Astrocyte (in vitro differentiated cells and primary cell): ENCODE results near the gene COA1. TPM values are rescaled to one million over a fixed set of nuclear protein-coding genes. Genes with fewer than 3 reads are reported as not detected.

Experiments used
- DNase-seq: peaks from one replicate; pipeline ENCODE4 v3.0.0-alpha.2; 2010; ENCODE audit warnings: low read depth
- FAIRE-seq: peaks from 2 replicates; lab custom pipeline; 2011; peaks lifted over from hg19 to GRCh38; lab: Jason Lieb, UNC
- H2AFZ ChIP-seq: 2 replicates; pipeline ENCODE4 v1.6.0; 2012; ENCODE audit warnings: low read depth, low read length, inconsistent platforms
- H3K27ac ChIP-seq: 2 replicates; pipeline ENCODE4 v1.5.1; 2011; ENCODE audit warnings: low read depth, low read length, inconsistent platforms
- H3K27me3 ChIP-seq: 2 replicates; pipeline ENCODE4 v1.6.0; 2011; ENCODE audit warnings: low read length, inconsistent platforms; ENCODE audit not compliant: insufficient read depth
- H3K36me3 ChIP-seq: 2 replicates; pipeline ENCODE4 v1.5.1; 2011; ENCODE audit warnings: low read length, inconsistent platforms; ENCODE audit not compliant: insufficient read depth
- H3K4me1 ChIP-seq: 2 replicates; pipeline ENCODE4 v1.5.1; 2011; ENCODE audit warnings: low read length, inconsistent platforms; ENCODE audit not compliant: insufficient read depth
- H3K4me2 ChIP-seq: 2 replicates; pipeline ENCODE4 v1.6.0; 2012; ENCODE audit warnings: low read length, inconsistent platforms
- H3K4me3 ChIP-seq: 2 replicates; pipeline ENCODE4 v1.5.1; 2011; ENCODE audit warnings: low read depth, mild to moderate bottlenecking, low read length, inconsistent platforms; ENCODE audit not compliant: insufficient read depth
- H3K79me2 ChIP-seq: 2 replicates; pipeline ENCODE4 v1.6.0; 2012; ENCODE audit warnings: mild to moderate bottlenecking, low read length, inconsistent platforms; ENCODE audit not compliant: insufficient read depth
- H3K9ac ChIP-seq: 2 replicates; pipeline ENCODE4 v1.6.0; 2012; ENCODE audit warnings: mild to moderate bottlenecking, low read length, inconsistent platforms
- H3K9me3 ChIP-seq: 2 replicates; pipeline ENCODE4 v1.5.1; 2012; ENCODE audit warnings: low read depth, mild to moderate bottlenecking, low read length, inconsistent platforms; ENCODE audit not compliant: insufficient read depth
- H4K20me1 ChIP-seq: 2 replicates; pipeline ENCODE4 v1.6.0; 2012; ENCODE audit warnings: low read length, inconsistent platforms; ENCODE audit not compliant: insufficient read depth
- H3K27ac Mint-ChIP-seq: one replicate; pipeline ENCODE4 v1.8.0; 2021; ENCODE audit warnings: mild to moderate bottlenecking, mixed read lengths; ENCODE audit not compliant: unreplicated experiment
- H3K27me3 Mint-ChIP-seq: one replicate; pipeline ENCODE4 v1.8.0; 2021; ENCODE audit warnings: low read depth, mixed read lengths; ENCODE audit not compliant: unreplicated experiment
- H3K36me3 Mint-ChIP-seq: one replicate; pipeline ENCODE4 v1.8.0; 2021; ENCODE audit warnings: low read depth, mixed read lengths; ENCODE audit not compliant: unreplicated experiment
- H3K4me1 Mint-ChIP-seq: one replicate; pipeline ENCODE4 v1.8.0; 2021; ENCODE audit warnings: low read depth, mixed read lengths; ENCODE audit not compliant: unreplicated experiment
- H3K4me3 Mint-ChIP-seq: one replicate; pipeline ENCODE4 v1.8.0; 2021; ENCODE audit warnings: mild to moderate bottlenecking, moderate library complexity, mixed read lengths; ENCODE audit not compliant: unreplicated experiment
- H3K9me3 Mint-ChIP-seq: one replicate; pipeline ENCODE4 v1.8.0; 2021; ENCODE audit warnings: mild to moderate bottlenecking, mixed read lengths; ENCODE audit not compliant: unreplicated experiment
- EZH2 ChIP-seq: IDR thresholded peaks from 2 replicates; pipeline ENCODE4 v1.6.1; 2012; ENCODE audit warnings: mild to moderate bottlenecking, low read length, inconsistent platforms; ENCODE audit not compliant: insufficient read depth
- total RNA-seq: library from RNA; stranded (reverse); gene quantifications from 2 replicates; pipeline ENCODE4 v1.2.1, GENCODE V29; 2021
- TF ChIP-seq, protein P1 (sequence below): IDR thresholded peaks from 2 replicates; pipeline ENCODE4 v1.5.1; 2011; ENCODE audit warnings: low read depth, mild to moderate bottlenecking, inconsistent platforms, low read length, moderate library complexity; ENCODE audit not compliant: insufficient read depth

Gene COA1
- total RNA-seq, 1 donor from 2014 or later: 47.0 TPM

DNA sequence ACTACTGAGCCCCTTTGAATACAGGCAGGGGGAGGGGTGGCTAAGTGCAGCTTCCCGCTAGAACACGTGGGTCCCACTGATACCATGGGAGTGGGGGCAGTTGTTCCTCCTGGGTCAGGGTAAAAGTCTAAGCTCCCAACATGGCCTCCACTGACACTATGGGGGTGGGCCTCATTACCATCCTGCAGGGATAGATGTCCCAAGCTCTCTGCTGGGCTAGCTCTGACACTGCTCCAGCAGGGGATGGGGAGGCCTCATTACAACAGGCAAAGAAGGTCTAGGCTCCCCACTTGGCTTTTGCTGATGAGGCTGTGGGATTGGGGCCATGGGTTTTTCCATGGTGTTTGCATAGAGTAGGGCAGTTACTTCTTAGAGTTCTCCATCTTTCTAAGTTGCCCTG lies 94.9 kb downstream of the COA1 start:
- Histone ChIP-seq H3K27ac (no peak overlapping the region), H3K79me2 (peaks cover 49% of the 10 kb centered on the region), H3K9me3 (peaks cover 2% of the 10 kb centered on the region), H4K20me1 (peaks cover 6% of the 10 kb centered on the region), H2AFZ (no peak overlapping the region), H3K4me1 (peaks cover 30% of the 10 kb centered on the region), H3K27me3 (no peaks in the 10 kb centered on the region), H3K4me3 (no peak overlapping the region), H3K36me3 (peaks cover 48% of the 10 kb centered on the region), H3K4me2 (no peak overlapping the region), H3K9ac (no peak overlapping the region)
- H3K27ac Mint-ChIP-seq: no peak overlapping the region
- no peak overlapping the region for H3K4me3 Mint-ChIP-seq
- DNase-seq: no peak
- H3K27me3 Mint-ChIP-seq: no peaks in the 10 kb centered on the region
- peaks cover 25% of the 10 kb centered on the region for H3K36me3 Mint-ChIP-seq
- H3K9me3 Mint-ChIP-seq: no peaks in the 10 kb centered on the region
- H3K4me1 Mint-ChIP-seq: peaks cover 20% of the 10 kb centered on the region
- FAIRE-seq: no peak
- TF ChIP-seq EZH2: no peak
- TF ChIP-seq, protein P1, sequence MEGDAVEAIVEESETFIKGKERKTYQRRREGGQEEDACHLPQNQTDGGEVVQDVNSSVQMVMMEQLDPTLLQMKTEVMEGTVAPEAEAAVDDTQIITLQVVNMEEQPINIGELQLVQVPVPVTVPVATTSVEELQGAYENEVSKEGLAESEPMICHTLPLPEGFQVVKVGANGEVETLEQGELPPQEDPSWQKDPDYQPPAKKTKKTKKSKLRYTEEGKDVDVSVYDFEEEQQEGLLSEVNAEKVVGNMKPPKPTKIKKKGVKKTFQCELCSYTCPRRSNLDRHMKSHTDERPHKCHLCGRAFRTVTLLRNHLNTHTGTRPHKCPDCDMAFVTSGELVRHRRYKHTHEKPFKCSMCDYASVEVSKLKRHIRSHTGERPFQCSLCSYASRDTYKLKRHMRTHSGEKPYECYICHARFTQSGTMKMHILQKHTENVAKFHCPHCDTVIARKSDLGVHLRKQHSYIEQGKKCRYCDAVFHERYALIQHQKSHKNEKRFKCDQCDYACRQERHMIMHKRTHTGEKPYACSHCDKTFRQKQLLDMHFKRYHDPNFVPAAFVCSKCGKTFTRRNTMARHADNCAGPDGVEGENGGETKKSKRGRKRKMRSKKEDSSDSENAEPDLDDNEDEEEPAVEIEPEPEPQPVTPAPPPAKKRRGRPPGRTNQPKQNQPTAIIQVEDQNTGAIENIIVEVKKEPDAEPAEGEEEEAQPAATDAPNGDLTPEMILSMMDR: no peak

DNA sequence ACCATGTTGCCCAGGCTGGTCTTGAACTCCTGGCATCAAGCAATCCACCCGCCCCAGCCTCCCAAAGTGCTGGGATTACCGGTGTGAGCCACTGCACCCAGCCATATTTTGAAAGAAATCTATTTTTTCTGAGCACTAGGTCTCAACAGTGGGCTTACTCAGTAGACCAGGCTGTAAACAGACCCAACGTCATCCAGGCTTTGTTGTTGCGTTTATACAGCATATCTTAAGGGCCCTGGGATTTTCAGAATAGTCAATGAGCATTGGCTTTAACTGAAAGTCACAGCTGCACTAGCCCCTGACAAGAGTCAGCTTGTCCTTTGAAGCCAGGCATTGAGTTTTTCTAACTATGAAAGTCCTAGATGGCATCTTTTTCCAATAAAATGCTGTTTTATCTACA lies 96.6 kb downstream of the COA1 start:
- FAIRE-seq: no peak
- Histone ChIP-seq H3K27ac (no peak overlapping the region), H3K36me3 (peaks cover 56% of the 10 kb centered on the region), H2AFZ (no peak overlapping the region), H3K79me2 (peaks cover 56% of the 10 kb centered on the region), H4K20me1 (peaks cover 16% of the 10 kb centered on the region), H3K27me3 (no peaks in the 10 kb centered on the region), H3K9me3 (peaks cover 2% of the 10 kb centered on the region), H3K4me3 (no peak overlapping the region), H3K9ac (no peak overlapping the region), H3K4me1 (peaks cover 27% of the 10 kb centered on the region), H3K4me2 (no peak overlapping the region)
- no peak for TF ChIP-seq EZH2
- Mint-ChIP-seq H3K4me1 (peaks cover 16% of the 10 kb centered on the region), H3K36me3 (peaks cover 22% of the 10 kb centered on the region), H3K27ac (no peak overlapping the region), H3K27me3 (no peaks in the 10 kb centered on the region), H3K4me3 (no peak overlapping the region), H3K9me3 (no peaks in the 10 kb centered on the region)
- DNase-seq: no peak

GRCh38 chr7:43631559-43631958 lies 97.8 kb downstream of the COA1 start:
- H3K4me1 ChIP-seq: peaks cover 15% of the 10 kb centered on the region
- no peaks in the 10 kb centered on the region for H3K9me3 Mint-ChIP-seq
- H3K36me3 Mint-ChIP-seq: peaks cover 22% of the 10 kb centered on the region
- FAIRE-seq (peak; percentile 5), DNase-seq (no peak)
- peaks cover 57% of the 10 kb centered on the region for H3K36me3 ChIP-seq
- H3K4me3 Mint-ChIP-seq: no peak overlapping the region
- peaks cover 61% of the 10 kb centered on the region for H3K79me2 ChIP-seq
- H3K9me3 ChIP-seq: peaks cover 2% of the 10 kb centered on the region
- H3K27ac Mint-ChIP-seq: no peak overlapping the region
- H3K9ac ChIP-seq: no peak overlapping the region
- H3K4me2 ChIP-seq: no peak overlapping the region
- peaks cover 6% of the 10 kb centered on the region for H3K4me1 Mint-ChIP-seq
- H3K27me3 Mint-ChIP-seq: no peaks in the 10 kb centered on the region
- H3K27ac ChIP-seq: no peak overlapping the region
- TF ChIP-seq, protein P1: no peak
- no peak for TF ChIP-seq EZH2
- no peaks in the 10 kb centered on the region for H3K27me3 ChIP-seq
- no peak overlapping the region for H3K4me3 ChIP-seq
- no peak overlapping the region for H2AFZ ChIP-seq
- peaks cover 20% of the 10 kb centered on the region for H4K20me1 ChIP-seq
